SU-DHL-6 (cell line): ENCODE results near the gene RALB.

Experiments
- EZH2phosphoT487 ChIP-seq: fragments of 200-600 bp; sonication (generic), shearing (Covaris generic); conservative IDR thresholded peaks from 2 replicates; pipeline ENCODE4 v1.6.1; 2018; ENCODE audit warnings: mild to moderate bottlenecking, antibody characterized with exemption, low read length, moderate library complexity, mixed read lengths
- TF ChIP-seq, protein P1 (sequence below): fragments of 200-600 bp; sonication (generic); IDR thresholded peaks from one replicate; pipeline ENCODE4 v1.5.1; 2017; ENCODE audit warnings: antibody characterized with exemption, mild to moderate bottlenecking, low read length, moderate library complexity; ENCODE audit not compliant: insufficient read depth, poor library complexity, severe bottlenecking

DNA sequence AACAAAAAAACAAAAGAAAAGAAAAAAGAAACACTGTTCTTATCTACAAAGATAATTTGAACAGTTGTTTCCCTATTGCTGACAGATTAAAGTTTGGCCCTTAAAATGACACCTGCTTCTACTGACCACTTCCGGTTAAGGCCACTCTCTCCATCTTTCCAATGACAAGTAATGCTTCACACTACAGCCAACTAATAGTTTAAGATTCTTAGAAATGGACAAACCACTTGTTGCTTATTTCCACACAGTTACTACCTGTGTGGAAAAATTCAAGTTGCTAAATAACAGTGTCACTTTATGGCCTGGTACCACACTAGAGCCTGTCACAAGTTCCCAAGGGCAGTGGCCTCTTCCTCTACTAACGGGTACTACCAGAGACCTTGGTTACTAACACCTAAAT, 31.9 kb upstream of the RALB start:
- TF ChIP-seq, protein P1, sequence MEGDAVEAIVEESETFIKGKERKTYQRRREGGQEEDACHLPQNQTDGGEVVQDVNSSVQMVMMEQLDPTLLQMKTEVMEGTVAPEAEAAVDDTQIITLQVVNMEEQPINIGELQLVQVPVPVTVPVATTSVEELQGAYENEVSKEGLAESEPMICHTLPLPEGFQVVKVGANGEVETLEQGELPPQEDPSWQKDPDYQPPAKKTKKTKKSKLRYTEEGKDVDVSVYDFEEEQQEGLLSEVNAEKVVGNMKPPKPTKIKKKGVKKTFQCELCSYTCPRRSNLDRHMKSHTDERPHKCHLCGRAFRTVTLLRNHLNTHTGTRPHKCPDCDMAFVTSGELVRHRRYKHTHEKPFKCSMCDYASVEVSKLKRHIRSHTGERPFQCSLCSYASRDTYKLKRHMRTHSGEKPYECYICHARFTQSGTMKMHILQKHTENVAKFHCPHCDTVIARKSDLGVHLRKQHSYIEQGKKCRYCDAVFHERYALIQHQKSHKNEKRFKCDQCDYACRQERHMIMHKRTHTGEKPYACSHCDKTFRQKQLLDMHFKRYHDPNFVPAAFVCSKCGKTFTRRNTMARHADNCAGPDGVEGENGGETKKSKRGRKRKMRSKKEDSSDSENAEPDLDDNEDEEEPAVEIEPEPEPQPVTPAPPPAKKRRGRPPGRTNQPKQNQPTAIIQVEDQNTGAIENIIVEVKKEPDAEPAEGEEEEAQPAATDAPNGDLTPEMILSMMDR: no peak
- TF ChIP-seq EZH2phosphoT487: no peak
